ENCODE measurements around the gene BRICD5. TPM values are rescaled to one million over a fixed set of nuclear protein-coding genes. Genes with fewer than 3 reads are reported as not detected.
A peak's percentile ranks its signal among the peaks of the same experiment; 100 is the strongest.

Gene BRICD5
- total RNA-seq, 1 donor from 2014 or later: 25.1 TPM

DNA sequence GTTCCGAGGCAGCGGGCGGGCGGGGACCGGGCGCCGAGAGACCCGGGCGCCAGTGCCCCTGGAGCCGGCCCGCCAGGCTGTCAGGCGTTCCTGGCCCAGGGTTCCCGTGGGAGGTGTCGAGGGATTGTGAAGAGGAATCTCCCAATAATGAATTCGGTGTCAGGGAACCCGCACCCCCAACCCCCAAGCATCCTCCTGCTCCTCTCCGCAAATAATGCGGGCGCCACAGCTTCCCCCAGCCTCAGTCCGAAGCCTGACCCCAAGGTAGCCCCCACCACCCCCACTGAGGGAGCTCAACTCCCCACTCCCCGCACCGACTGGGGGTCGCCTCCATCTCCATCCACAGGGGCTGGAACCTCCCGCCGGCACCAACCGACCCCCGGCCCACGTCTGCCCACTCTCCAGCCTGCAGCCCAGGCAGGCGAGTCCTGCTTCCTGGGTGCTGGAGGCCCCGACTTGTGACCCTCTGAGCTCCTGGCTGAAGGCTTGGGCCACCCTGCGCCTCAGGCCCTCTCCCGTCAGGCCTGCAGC is 13.6 kb downstream of the BRICD5 start:
- Mint-ChIP-seq H3K27ac (no peak overlapping the region), H3K9me3 (no peaks in the 10 kb centered on the region), H3K4me1 (ENCODE audit: low read depth) (no peaks in the 10 kb centered on the region), H3K36me3 (ENCODE audit: low read depth) (no peaks in the 10 kb centered on the region), H3K27me3 (ENCODE audit: insufficient read depth) (peaks cover 39% of the 10 kb centered on the region), H3K4me3 (peak overlapping the region; percentile 49)
- intact Hi-C loops (cut with micrococcal nuclease): loop anchor here (5.0 to 10.0 kb wide), 2 partner anchors 175 to 228 kb away; partner anchors contain the start of gene CCNF
- no peak for DNase-seq (ENCODE audit: low spot score)

GRCh38 chr16:2196162-2196980 is 14.3 kb downstream of the BRICD5 start, which contains the start of gene CASKIN1:
TSS of gene CASKIN1 (minus strand) at chr16:2196605. CDS start at chr16:2196432, 173 bp downstream.
- no peak within 1 kb of the TSS for H3K27ac Mint-ChIP-seq
- no peaks in the 10 kb centered on the region for H3K36me3 Mint-ChIP-seq (ENCODE audit: low read depth)
- H3K4me1 Mint-ChIP-seq (ENCODE audit: low read depth): no peaks in the 10 kb centered on the region
- DNase-seq (ENCODE audit: low spot score): no peak
- no peaks in the 10 kb centered on the region for H3K9me3 Mint-ChIP-seq
- H3K4me3 Mint-ChIP-seq: peak within 1 kb of the TSS; percentile 49
- peaks cover 34% of the 10 kb centered on the region for H3K27me3 Mint-ChIP-seq (ENCODE audit: insufficient read depth)
- intact Hi-C loops (cut with micrococcal nuclease): loop anchor here (5.0 to 10.0 kb wide), 2 partner anchors 174 to 228 kb away; partner anchors contain the start of gene CCNF

DNA sequence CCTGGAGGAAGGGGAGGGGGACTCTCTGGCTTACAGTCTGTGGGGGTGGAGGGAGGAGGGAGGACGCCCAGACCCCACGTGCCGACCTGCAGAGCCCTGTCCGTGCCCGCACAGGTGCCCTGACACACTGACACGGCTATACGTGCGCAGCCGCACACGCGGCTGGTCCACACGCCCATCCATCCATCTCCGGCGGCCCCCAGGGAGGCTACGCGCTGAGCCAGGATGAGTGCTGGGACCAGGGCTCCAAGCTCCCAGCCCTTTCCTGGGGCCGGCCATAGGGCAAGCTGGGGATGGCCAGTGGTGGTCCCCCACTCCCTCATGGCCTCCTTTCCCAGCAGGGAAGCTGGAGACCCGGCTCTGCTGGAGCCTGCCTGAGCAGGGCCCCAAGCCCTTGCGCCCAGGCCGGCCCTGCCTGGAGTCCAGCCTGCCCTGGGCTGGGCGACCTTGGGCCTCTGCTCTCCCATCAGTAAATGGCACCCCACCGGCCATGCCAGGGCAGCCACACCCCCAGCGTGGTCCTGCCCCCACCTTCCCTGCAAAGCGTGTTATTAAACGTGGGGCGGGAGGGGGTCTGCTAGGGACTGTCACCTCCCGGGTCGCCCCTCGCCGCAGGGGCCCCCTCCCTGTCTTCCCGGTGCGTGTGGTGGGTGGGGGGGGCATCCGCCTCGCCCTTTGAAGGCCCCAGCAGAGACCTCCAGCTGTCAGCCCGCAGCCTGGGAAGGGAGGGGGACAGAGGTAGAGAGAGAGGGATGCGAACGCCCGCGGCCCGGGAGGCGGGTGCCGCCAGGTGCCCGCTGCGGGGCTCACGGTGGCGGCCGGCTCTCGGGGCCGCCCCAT is 15.1 kb downstream of the BRICD5 start:
- H3K4me3 Mint-ChIP-seq: no peak overlapping the region
- peaks cover 33% of the 10 kb centered on the region for H3K27me3 Mint-ChIP-seq (ENCODE audit: insufficient read depth)
- H3K9me3 Mint-ChIP-seq: no peaks in the 10 kb centered on the region
- no peaks in the 10 kb centered on the region for H3K36me3 Mint-ChIP-seq (ENCODE audit: low read depth)
- intact Hi-C loops (cut with micrococcal nuclease): loop anchor here (1.0 to 10.0 kb wide), 4 partner anchors 55 to 306 kb away; partner anchors contain the start of genes CCNF and ECI1
- DNase-seq (ENCODE audit: low spot score): no peak
- no peak overlapping the region for H3K27ac Mint-ChIP-seq
- no peaks in the 10 kb centered on the region for H3K4me1 Mint-ChIP-seq (ENCODE audit: low read depth)

GRCh38 chr16:2194852-2195321 is 15.8 kb downstream of the BRICD5 start:
- peak; percentile 25 for DNase-seq (ENCODE audit: low spot score)
- no peaks in the 10 kb centered on the region for H3K36me3 Mint-ChIP-seq (ENCODE audit: low read depth)
- intact Hi-C loops (cut with micrococcal nuclease): loop anchor here (1.0 to 10.0 kb wide), 4 partner anchors 56 to 306 kb away; partner anchors contain the start of genes CCNF and ECI1
- H3K9me3 Mint-ChIP-seq: no peaks in the 10 kb centered on the region
- peaks cover 32% of the 10 kb centered on the region for H3K27me3 Mint-ChIP-seq (ENCODE audit: insufficient read depth)
- H3K27ac Mint-ChIP-seq: no peak overlapping the region
- peak overlapping the region; percentile 15 for H3K4me3 Mint-ChIP-seq
- no peaks in the 10 kb centered on the region for H3K4me1 Mint-ChIP-seq (ENCODE audit: low read depth)

DNA sequence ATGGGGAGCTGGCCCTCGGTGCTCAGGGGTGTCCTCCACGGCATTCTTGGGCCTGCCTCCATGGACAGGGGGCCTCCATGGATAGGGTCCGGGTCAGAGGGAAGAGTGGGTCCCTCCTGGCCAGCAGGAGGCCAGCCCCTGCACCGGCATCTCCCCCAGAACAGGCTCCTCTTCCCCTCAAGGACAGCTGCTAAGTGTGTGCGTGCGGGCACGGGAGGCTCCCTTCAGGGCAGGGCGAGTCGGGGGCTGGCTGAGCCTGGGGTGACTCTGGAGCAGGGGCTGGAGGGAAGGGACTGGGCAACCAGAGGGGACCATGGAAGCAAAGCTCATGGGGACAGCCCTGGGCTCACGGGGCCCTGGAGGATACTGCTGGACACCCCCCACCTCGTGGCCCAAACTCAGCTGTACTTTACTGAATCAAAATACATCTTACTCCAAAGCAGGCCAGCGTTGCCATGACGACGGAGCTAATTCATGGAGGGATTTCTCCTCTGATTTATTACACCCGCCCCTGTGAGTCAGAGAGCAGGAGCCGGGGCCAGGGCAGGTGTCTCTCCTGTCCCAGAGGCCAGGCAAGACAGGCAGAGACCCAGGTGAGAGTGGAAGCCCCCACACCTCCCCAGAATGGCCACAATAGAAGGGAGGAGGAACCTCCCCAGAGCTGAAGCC is 16.4 kb downstream of the BRICD5 start:
- intact Hi-C loops (cut with micrococcal nuclease): loop anchor here (2.0 to 10.0 kb wide), 2 partner anchors 57 to 231 kb away; partner anchors contain the start of genes CCNF and ECI1
- Mint-ChIP-seq H3K4me1 (ENCODE audit: low read depth) (no peaks in the 10 kb centered on the region), H3K27ac (no peak overlapping the region), H3K36me3 (ENCODE audit: low read depth) (no peaks in the 10 kb centered on the region), H3K27me3 (ENCODE audit: insufficient read depth) (peaks cover 32% of the 10 kb centered on the region), H3K4me3 (no peak overlapping the region), H3K9me3 (no peaks in the 10 kb centered on the region)
- DNase-seq (ENCODE audit: low spot score): no peak

DNA sequence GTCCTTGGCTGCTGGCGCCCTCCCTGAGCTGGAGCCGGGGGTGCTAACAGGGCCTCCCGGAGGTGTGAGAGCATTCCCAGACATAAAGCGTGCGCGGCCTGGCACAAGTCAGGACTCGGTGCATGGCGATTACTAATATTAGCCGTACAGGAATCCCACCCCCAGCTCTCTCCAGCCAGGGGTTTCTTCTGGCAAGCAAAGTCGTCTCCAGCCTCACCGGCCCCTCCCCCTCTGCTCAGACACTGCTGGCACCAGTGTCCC is 19.3 kb downstream of the BRICD5 start:
- Mint-ChIP-seq H3K36me3 (ENCODE audit: low read depth) (no peaks in the 10 kb centered on the region), H3K4me1 (ENCODE audit: low read depth) (no peaks in the 10 kb centered on the region), H3K27me3 (ENCODE audit: insufficient read depth) (peaks cover 15% of the 10 kb centered on the region), H3K27ac (no peak overlapping the region), H3K4me3 (no peak overlapping the region), H3K9me3 (no peaks in the 10 kb centered on the region)
- intact Hi-C loops (cut with micrococcal nuclease): loop anchor here (10.0 kb wide), 1 partner anchor 233 kb away; the partner anchor contains the start of gene CCNF
- no peak for DNase-seq (ENCODE audit: low spot score)

DNA sequence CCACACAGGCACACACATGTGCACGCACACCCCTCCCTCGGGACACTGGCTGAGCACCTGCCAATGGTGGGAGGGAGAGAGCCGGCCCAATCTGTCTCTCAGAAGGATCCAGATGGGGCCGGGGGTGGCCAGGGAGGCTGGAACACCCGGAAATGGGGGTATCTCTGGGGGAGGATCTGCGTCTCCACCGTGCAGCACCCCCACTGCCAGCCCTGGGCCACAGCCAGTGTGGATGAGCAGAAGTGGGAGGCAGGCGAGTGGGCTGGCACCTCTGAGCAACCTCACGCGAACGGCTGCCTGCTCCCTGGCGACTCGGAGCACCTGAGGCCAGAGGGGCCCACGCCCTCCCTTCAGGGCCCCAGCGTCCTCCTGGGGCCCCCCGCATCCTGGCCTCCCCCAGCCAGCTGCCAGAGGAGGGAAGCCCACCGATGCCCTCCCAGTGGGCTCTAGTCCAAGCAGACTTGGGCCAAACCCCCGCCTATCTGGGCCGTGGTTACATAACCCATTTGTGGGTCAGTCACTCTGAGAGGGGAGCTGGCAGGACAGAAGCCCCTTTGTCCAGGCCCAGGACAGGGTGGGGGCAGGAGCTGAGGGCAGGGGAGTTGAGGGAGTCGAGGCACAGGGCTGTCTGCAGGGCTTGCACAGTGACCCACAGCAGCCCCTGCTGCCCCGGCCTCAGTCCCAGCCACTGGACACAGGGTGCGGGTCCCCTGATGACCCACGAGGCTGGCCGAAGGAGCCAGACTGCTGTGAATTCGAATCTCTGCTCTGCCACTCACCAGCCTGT is 19.8 kb downstream of the BRICD5 start:
- Mint-ChIP-seq H3K4me3 (no peak overlapping the region), H3K9me3 (no peaks in the 10 kb centered on the region), H3K36me3 (ENCODE audit: low read depth) (no peaks in the 10 kb centered on the region), H3K27me3 (ENCODE audit: insufficient read depth) (peaks cover 15% of the 10 kb centered on the region), H3K27ac (no peak overlapping the region), H3K4me1 (ENCODE audit: low read depth) (no peaks in the 10 kb centered on the region)
- no peak for DNase-seq (ENCODE audit: low spot score)
- intact Hi-C loops (cut with micrococcal nuclease): loop anchor here (10.0 kb wide), 1 partner anchor 234 kb away; the partner anchor contains the start of gene CCNF

- intact Hi-C loops (cut with micrococcal nuclease): loop anchor here (10.0 kb wide), 1 partner anchor 235 kb away; the partner anchor contains the start of gene CCNF
- Mint-ChIP-seq H3K4me3 (no peak overlapping the region), H3K9me3 (no peaks in the 10 kb centered on the region), H3K4me1 (ENCODE audit: low read depth) (no peaks in the 10 kb centered on the region), H3K27me3 (ENCODE audit: insufficient read depth) (peaks cover 15% of the 10 kb centered on the region), H3K36me3 (ENCODE audit: low read depth) (no peaks in the 10 kb centered on the region), H3K27ac (no peak overlapping the region)
- DNase-seq (ENCODE audit: low spot score): no peak
Measured at GRCh38 chr16:2190002-2190658, 20.5 kb downstream of the BRICD5 start.

DNA sequence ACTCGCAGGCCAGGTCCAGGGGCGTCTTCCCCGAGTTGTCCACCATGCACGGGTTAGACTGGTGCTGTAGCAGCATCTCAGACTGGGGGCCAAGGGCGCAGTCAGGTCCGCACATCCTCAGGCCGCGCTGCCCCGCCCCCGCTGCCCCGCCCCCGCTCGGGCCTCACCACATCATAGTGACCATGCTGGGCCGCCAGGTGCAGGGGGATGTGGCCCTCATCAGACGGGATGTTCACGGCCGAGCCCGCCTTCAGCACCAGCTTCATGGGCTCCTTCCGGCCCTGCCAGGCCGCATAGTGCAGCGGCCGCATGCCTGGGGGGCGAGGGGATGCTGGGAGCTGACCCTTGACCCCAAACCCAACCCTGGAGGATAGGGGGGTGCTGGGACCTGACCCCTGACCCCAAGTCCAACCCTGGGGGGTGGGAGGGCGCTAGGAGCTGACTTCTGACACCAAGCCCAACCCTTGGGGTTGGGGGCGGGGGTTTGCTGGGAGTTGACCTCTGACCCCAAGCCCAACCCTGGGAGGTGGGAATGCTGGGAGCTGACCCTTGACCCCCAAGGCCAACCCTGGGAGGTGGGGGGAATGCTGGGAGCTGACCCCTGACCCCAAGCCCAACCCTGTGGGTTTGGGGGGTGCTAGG is 21.3 kb downstream of the BRICD5 start:
- Mint-ChIP-seq H3K9me3 (no peaks in the 10 kb centered on the region), H3K4me3 (no peak overlapping the region), H3K27ac (no peak overlapping the region), H3K36me3 (ENCODE audit: low read depth) (no peaks in the 10 kb centered on the region), H3K27me3 (ENCODE audit: insufficient read depth) (peaks cover 9% of the 10 kb centered on the region), H3K4me1 (ENCODE audit: low read depth) (no peaks in the 10 kb centered on the region)
- intact Hi-C loops (cut with micrococcal nuclease): no loop called here
- no peak for DNase-seq (ENCODE audit: low spot score)

GRCh38 chr16:2188395-2188794 is 22.3 kb downstream of the BRICD5 start:
- intact Hi-C loops (cut with micrococcal nuclease): no loop called here
- H3K4me1 Mint-ChIP-seq (ENCODE audit: low read depth): no peaks in the 10 kb centered on the region

DNA sequence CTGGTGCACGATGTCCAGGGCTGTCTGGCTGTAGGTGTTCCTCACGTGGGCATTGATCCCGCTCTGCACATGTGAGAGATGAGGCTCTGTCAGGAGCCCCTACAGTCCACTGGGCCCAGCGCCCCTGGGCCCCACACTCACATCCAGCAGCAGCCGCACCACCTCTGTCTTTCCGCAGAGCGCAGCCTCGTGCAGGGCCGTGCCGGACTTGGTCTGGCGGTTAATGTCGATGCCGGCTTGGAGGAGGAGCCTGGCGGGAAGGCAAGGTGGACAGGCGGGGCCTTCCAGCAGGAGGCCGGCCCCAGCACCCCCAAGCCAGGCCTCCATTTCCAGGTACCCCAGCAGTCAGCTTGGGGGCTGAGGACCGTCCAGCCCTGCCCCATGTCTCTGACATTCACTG is 23.5 kb downstream of the BRICD5 start:
- Mint-ChIP-seq H3K4me1 (ENCODE audit: low read depth) (no peaks in the 10 kb centered on the region), H3K27ac (no peak overlapping the region), H3K9me3 (no peaks in the 10 kb centered on the region), H3K36me3 (ENCODE audit: low read depth) (no peaks in the 10 kb centered on the region), H3K4me3 (no peak overlapping the region), H3K27me3 (ENCODE audit: insufficient read depth) (peaks cover under 1% of the 10 kb centered on the region)
- intact Hi-C loops (cut with micrococcal nuclease): no loop called here
- no peak for DNase-seq (ENCODE audit: low spot score)

More at GRCh38 chr16:2188395-2188794, 22.3 kb downstream of the BRICD5 start:
- Mint-ChIP-seq H3K36me3 (ENCODE audit: low read depth) (no peaks in the 10 kb centered on the region), H3K27me3 (ENCODE audit: insufficient read depth) (peaks cover 5% of the 10 kb centered on the region), H3K27ac (no peak overlapping the region), H3K9me3 (no peaks in the 10 kb centered on the region), H3K4me3 (no peak overlapping the region)
- DNase-seq (ENCODE audit: low spot score): no peak
